Measurements from ENCODE around the gene CACNA1B. TPM values are rescaled to one million over a fixed set of nuclear protein-coding genes. Genes with fewer than 3 reads are reported as not detected.
"Not testable (repeated sequence)": the region's sequence is repeated elsewhere in the genome, so short reads cannot be mapped to it uniquely, and the experiment has no call there.

Gene CACNA1B
- polyA plus RNA-seq, 2 of the 4 experiments (the other 2 are of a cell fraction) = 0.03 to 0.06 TPM

GRCh38 chr9:138112791-138113600 lies 235.4 kb downstream of the CACNA1B start:
- DNase-seq (ENCODE audit: low read depth in 1 of 2, low spot score in 1 of 2) (peak in 1 of 2 experiments; percentile 57), FAIRE-seq (no peak), ATAC-seq (no peak)
- no peak for TF ChIP-seq RARB (CRISPR knock-in tag; IDR thresholded peaks at IDR 0.05)
- no peak overlapping the region for H3K4me3 ChIP-seq
- no peaks in the 10 kb centered on the region for H3K9me3 ChIP-seq
- no peaks in the 10 kb centered on the region for H3K4me1 ChIP-seq
- 58% methylated on average over 34 of the region's 36 CpGs for WGBS (ENCODE audit: missing lambda C conversion rate)
- H3K27ac ChIP-seq = no peak overlapping the region
- POLR2A ChIA-PET = no interaction called here
- H3K4me2 ChIP-seq = no peak overlapping the region; the same call in 2 of the 3 replicates
- CTCF ChIA-PET = interaction anchor here (0.7 to 0.9 kb wide), 2 partner anchors 15 to 442 kb away, joined by 3 to 4 read pairs; no protein-coding TSS in a partner anchor

- H3K9me3 ChIP-seq, H3K4me1 ChIP-seq, FAIRE-seq, POLR2A ChIA-PET: not testable (repeated sequence)
- ATAC-seq = peak in 1 of 2 experiments; percentile 53; a peak in 3 of 6 replicates
- peak in 1 of 2 experiments; percentile 87 for DNase-seq (ENCODE audit: low read depth in 1 of 2, low spot score in 1 of 2)
- CTCF ChIA-PET = interaction anchor here (0.6 to 1.7 kb wide), 4 partner anchors 9 to 441 kb away, joined by 3 to 7 read pairs (median 5); no protein-coding TSS in a partner anchor
- Histone ChIP-seq H3K27ac (peak overlapping the region; percentile 12 to 25; a peak in 2 of 6 replicates), H3K4me2 (peak overlapping the region; percentile 60), H3K4me3 (peak overlapping the region; percentile 31; the same call in 2 of the 3 replicates)
- TF ChIP-seq CTCF (IDR thresholded peaks at IDR 0.05) (peak; percentile 33), RAD21 (conservative IDR thresholded peaks at IDR 0.05 in 1 of 2, IDR thresholded peaks at IDR 0.05 in 1 of 2) (peak in 1 of 2 experiments; percentile 6; a peak in 2 of 5 replicates)
- 3% methylated on average over 13 of the region's 23 CpGs for WGBS (ENCODE audit: missing lambda C conversion rate)
Measured at GRCh38 chr9:138113701-138114325, 236.2 kb downstream of the CACNA1B start.

- FAIRE-seq = no peak
- no peak for DNase-seq (ENCODE audit: low read depth in 1 of 2, low spot score in 1 of 2)
- CTCF ChIA-PET = interaction anchor here (0.6 to 1.7 kb wide), 4 partner anchors 9 to 442 kb away, joined by 3 to 7 read pairs (median 5); no protein-coding TSS in a partner anchor
- Histone ChIP-seq H3K4me3 (peak overlapping the region; percentile 31; the same call in 2 of the 3 replicates), H3K27ac (no peak overlapping the region), H3K4me1 (no peaks in the 10 kb centered on the region), H3K4me2 (peak overlapping the region; percentile 60), H3K9me3 (no peaks in the 10 kb centered on the region)
- no peak for TF ChIP-seq FOSL2 (IDR thresholded peaks at IDR 0.05)
- no peak for TF ChIP-seq FOSL2 (CRISPR knock-in tag; IDR thresholded peaks at IDR 0.05)
- no peak for TF ChIP-seq E2F6 (IDR thresholded peaks at IDR 0.05; ENCODE audit: borderline replicate concordance, low read depth)
- no peak for TF ChIP-seq FOXS1 (CRISPR knock-in tag; IDR thresholded peaks at IDR 0.05)
- TF ChIP-seq NR3C1 (IDR thresholded peaks at IDR 0.05) = no peak
- TF ChIP-seq ELK1 (IDR thresholded peaks at IDR 0.05; ENCODE audit: low read depth, low read length) = no peak
- no peak for TF ChIP-seq BCL3 (IDR thresholded peaks at IDR 0.05)
- TF ChIP-seq JUNB (IDR thresholded peaks at IDR 0.05) = no peak
- no peak for TF ChIP-seq REST (IDR thresholded peaks at IDR 0.05)
- no peak for TF ChIP-seq GATA3 (IDR thresholded peaks at IDR 0.05; ENCODE audit: borderline replicate concordance)
- ATAC-seq = no peak
- 44% methylated on average over 10 of the region's 10 CpGs for WGBS (ENCODE audit: missing lambda C conversion rate)
- POLR2A ChIA-PET = no interaction called here
Measured at GRCh38 chr9:138114501-138115245, 237.1 kb downstream of the CACNA1B start.
